Measurements from ENCODE around the gene SLC39A9. TPM values are rescaled to one million over a fixed set of nuclear protein-coding genes. Genes with fewer than 3 reads are reported as not detected.

Gene SLC39A9
- total and polyA plus RNA-seq, 5 experiments from 2014 or later, result 12.5 to 35.9 (median 17.1) TPM

DNA sequence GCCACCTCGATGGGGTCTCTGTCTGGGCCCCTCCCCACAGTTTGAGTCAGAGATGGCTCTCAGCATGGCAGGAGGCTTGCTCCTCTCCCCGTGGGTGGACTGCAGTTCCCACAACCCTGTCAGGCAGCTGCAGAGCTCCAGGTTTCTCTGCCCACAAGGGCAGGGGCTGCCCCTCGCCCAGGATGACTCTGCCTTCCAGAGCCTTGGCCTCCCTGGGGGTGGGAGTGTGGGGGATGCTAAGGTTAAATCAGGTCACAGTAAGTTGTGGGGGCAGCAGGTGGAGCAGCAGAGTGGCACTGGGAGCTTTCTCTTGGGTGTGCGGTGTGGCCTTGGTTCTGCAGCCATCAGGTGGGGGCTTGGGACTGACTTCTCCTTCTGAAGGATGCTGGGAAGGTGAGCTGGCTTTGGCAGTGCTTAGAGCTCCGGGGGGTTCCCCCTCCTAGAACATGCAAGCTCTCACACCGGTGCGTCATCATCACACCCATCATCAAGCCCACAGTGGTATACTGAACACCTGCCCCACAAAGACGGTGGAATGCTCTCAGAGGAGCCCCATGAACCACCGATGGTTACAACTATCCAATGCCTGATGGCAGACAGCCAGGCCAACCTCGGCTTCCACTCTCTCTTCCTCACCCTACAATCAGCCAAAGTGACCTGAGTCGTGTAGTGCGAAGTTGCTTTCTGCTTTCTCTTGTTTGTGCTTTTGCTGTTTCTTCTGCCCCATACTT, 40.1 kb upstream of the SLC39A9 start:
- Mint-ChIP-seq H3K9me3 (no peaks in the 10 kb centered on the region), H3K4me1 (peaks cover 8 to 17% (median 13%) of the 10 kb centered on the region in 4 donors), H3K27ac (peak overlapping the region in 1 of 10 donors; percentile 53), H3K27me3 (peaks cover 0 to 19% (median 10%) of the 10 kb centered on the region in 5 donors), H3K4me3 (no peak overlapping the region), H3K36me3 (no peaks in the 10 kb centered on the region)
- ATAC-seq, result no peak
- DNase-seq, result no peak
- POLR2A ChIA-PET, result no interaction called here

DNA sequence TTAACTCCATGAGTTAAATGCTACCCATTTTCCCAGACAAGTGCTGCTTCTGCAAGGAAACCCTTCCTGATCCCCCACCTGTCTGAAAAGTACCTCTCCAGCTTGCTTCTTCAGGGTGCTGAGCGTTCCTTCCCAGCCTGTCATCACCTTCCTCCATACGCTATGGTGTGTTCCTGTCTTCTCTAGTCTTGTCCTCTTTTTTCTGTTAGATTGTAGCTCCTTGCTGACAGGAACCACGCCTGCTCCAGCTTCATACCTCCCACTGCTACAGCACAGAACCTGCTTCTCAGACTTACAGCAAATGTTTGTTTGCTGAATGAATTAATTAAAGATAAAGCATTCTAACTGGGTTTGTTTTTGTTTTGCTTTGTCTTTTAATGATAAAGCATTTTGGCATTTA, 39.5 kb upstream of the SLC39A9 start:
- ATAC-seq (no peak), DNase-seq (no peak)
- H3K4me3 Mint-ChIP-seq, result no peak overlapping the region
- peak overlapping the region in 1 of 10 donors; percentile 53 for H3K27ac Mint-ChIP-seq
- peaks cover 0 to 19% (median 10%) of the 10 kb centered on the region in 5 donors for H3K27me3 Mint-ChIP-seq
- no peaks in the 10 kb centered on the region for H3K36me3 Mint-ChIP-seq
- H3K9me3 Mint-ChIP-seq, result no peaks in the 10 kb centered on the region
- POLR2A ChIA-PET, result no interaction called here
- peaks cover 8 to 17% (median 11%) of the 10 kb centered on the region in 4 donors for H3K4me1 Mint-ChIP-seq

DNA sequence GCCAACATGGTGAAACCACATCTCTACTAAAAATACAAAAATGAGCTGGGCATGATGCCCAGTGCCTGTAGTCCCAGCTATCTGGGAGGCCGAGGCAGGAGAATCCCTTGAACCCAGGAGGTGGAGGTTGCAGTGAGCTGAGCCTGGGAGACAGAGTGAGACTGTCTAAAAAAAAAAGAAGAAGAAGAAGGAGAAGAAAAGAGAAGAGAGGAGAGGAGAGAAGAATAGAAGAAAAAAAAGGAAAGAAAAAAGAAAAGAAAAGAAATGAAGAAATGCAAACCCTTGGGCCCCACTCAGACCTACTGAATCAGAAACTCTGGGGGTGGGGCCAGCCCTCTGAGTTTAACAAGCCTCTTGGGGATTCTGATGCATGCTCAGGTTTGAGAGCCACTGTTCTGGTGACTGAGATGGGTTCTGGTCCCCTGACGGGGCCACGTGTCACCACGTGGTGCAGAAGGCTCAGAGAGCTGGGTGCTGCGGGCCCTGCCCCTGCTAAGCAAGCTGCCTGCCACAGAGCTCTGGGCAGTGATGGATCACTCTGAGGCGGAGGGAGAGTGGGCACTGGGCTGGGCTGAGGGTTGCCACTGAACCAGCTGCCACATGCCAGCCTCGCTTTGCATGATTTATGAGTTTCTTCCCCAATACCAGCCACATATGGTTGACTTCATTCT, 37.9 kb upstream of the SLC39A9 start:
- POLR2A ChIA-PET, result interaction anchor here (0.6 kb wide), 1 partner anchor 27 kb away, joined by 7 read pairs; no protein-coding TSS in a partner anchor
- Mint-ChIP-seq H3K4me3 (no peak overlapping the region), H3K9me3 (no peaks in the 10 kb centered on the region), H3K27ac (peak overlapping the region in 1 of 10 donors; percentile 41), H3K36me3 (no peaks in the 10 kb centered on the region), H3K4me1 (peaks cover 0 to 2% (median under 1%) of the 10 kb centered on the region in 4 donors), H3K27me3 (peaks cover 0 to 19% (median 9%) of the 10 kb centered on the region in 5 donors)
- DNase-seq (no peak), ATAC-seq (no peak)

DNA sequence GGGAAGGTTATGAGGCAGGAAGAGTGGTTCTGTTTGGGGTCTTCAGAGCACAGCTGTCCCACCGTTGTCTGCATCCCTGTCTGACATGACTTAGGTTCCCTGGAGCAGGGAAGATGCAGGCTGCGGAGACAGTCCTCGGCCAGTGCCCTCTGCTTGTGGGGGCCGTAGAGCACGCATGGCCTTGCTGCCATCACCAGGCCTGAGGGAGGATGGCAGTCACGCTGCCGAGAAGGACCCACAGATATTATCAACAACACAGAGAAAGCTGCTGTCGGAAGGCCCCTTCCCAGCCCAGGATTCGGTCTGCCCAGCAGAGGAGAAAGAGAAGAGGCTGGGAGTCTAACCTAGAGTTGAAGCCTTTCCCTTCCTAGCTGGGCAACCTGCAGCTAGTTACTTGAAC, 35.4 kb upstream of the SLC39A9 start:
- DNase-seq, result no peak
- no peak overlapping the region for H3K27ac Mint-ChIP-seq
- POLR2A ChIA-PET, result no interaction called here
- ATAC-seq, result no peak
- H3K9me3 Mint-ChIP-seq, result no peaks in the 10 kb centered on the region
- H3K36me3 Mint-ChIP-seq, result no peaks in the 10 kb centered on the region
- peaks cover 0 to 2% (median 0%) of the 10 kb centered on the region in 4 donors for H3K4me1 Mint-ChIP-seq
- H3K4me3 Mint-ChIP-seq, result no peak overlapping the region
- peaks cover 0 to 19% (median 6%) of the 10 kb centered on the region in 5 donors for H3K27me3 Mint-ChIP-seq

DNA sequence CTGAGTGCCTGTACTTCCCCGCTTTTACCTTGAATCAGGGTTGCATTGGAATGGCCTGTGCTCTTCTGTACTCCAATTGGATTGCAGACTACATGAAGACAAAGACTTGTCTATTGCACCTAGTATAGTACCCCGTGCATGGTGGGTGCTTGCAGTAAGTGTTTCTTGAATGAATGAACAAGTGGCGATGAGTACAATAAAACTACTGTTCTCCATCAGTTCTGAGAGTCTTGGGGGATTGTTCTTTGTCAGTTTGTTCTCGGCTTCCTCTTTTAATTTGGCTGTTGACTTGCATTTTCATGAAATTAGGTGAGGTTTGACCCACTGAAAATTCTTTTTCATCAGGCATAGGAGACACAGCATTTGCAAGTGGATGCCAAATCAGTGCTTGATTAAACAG, 34.5 kb upstream of the SLC39A9 start:
- DNase-seq, result no peak
- Mint-ChIP-seq H3K4me1 (peaks cover 0 to 1% (median 0%) of the 10 kb centered on the region in 4 donors), H3K27me3 (peaks cover 0 to 13% (median 3%) of the 10 kb centered on the region in 5 donors), H3K4me3 (no peak overlapping the region), H3K36me3 (no peaks in the 10 kb centered on the region), H3K27ac (no peak overlapping the region), H3K9me3 (no peaks in the 10 kb centered on the region)
- ATAC-seq, result no peak
- POLR2A ChIA-PET, result no interaction called here

DNA sequence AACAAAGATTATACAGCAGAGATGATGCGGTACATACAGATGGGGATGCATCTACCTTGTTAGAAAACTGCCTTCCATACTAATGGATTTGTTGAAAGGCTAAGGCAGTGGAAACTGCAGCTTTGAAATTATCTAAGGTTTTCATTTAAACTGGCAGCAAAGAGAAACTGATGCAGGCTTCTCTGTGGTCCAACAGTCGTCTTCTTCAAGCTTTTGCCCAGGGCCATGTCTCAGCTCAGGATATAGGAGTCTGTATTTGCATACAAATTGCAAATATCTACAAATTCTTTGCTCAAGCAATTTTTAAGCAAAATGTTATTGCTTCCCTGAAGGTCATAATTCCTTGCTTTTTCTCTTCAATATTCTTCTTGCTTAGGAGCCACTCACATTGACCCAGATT, 34.1 kb upstream of the SLC39A9 start:
- H3K27me3 Mint-ChIP-seq, result peaks cover 0 to 9% (median 0%) of the 10 kb centered on the region in 5 donors
- no peaks in the 10 kb centered on the region for H3K36me3 Mint-ChIP-seq
- no peak overlapping the region for H3K27ac Mint-ChIP-seq
- no peaks in the 10 kb centered on the region for H3K4me1 Mint-ChIP-seq
- no peak for DNase-seq
- no peaks in the 10 kb centered on the region for H3K9me3 Mint-ChIP-seq
- ATAC-seq, result no peak
- POLR2A ChIA-PET, result no interaction called here
- H3K4me3 Mint-ChIP-seq, result no peak overlapping the region

DNA sequence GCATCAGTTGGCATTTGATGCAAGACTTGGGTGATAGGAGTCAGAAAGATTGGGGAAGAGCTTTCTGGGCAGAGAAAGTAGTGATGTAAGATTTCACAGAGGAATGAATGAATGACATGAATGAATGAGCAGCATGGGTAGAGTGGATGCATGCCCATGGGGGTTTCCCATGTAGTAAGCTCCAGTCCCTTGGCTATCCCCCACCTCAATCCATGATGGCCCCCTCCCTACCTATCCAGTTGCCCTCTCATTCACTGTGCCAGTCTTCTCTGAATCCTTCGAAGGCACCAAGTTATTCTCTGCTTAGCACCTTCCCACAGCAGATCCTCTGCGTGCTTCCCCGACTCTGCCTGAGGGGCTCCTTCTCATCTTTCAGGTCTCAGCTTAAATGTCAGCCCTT, 32.4 kb upstream of the SLC39A9 start:
- POLR2A ChIA-PET, result no interaction called here
- no peak overlapping the region for H3K4me3 Mint-ChIP-seq
- H3K36me3 Mint-ChIP-seq, result no peaks in the 10 kb centered on the region
- no peak for DNase-seq
- ATAC-seq, result no peak
- H3K4me1 Mint-ChIP-seq, result no peaks in the 10 kb centered on the region
- no peaks in the 10 kb centered on the region for H3K9me3 Mint-ChIP-seq
- peaks cover 0 to 2% (median 0%) of the 10 kb centered on the region in 5 donors for H3K27me3 Mint-ChIP-seq
- H3K27ac Mint-ChIP-seq, result no peak overlapping the region

DNA sequence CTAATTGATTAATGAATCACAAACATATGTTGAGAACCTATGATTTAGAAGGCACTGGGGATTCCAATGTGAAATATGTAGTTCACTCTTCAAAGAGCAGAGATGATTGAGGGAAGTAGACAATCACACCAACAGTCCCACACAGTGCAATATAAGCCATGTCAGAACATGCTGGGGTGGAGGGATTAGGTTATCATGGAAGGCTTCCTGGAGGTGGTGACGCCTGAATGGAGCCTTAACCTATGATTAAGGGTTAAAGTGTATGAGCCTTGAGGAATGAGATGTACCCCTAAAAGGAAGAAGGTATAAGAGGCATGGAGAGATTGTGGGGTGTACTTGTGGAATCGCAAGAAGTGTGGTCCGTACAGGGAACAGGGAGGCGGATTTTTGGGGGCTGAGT, 31.7 kb upstream of the SLC39A9 start:
- POLR2A ChIA-PET, result no interaction called here
- no peaks in the 10 kb centered on the region for H3K27me3 Mint-ChIP-seq
- H3K36me3 Mint-ChIP-seq, result no peaks in the 10 kb centered on the region
- H3K27ac Mint-ChIP-seq, result no peak overlapping the region
- H3K4me1 Mint-ChIP-seq, result no peaks in the 10 kb centered on the region
- H3K4me3 Mint-ChIP-seq, result no peak overlapping the region
- no peak for ATAC-seq
- DNase-seq, result no peak
- no peaks in the 10 kb centered on the region for H3K9me3 Mint-ChIP-seq

DNA sequence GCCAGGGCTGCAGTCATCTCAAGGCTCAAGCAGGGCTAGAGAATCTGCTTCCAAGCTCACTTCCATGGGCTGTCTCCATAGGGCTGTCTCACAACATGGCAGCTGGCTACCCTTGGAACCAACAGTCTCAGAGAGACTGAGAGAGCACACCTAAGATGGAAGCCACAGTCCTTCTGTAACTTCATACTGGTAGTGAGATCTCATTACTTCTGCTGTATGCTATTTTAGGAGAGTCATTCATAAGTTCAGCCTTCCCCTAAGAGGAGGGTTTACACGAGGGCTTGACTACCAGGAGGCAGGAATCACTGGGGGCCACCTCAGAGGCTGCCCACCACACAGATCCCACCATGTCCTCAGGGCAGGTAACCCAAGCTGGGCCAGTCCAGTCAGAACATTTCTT, 30.1 kb upstream of the SLC39A9 start:
- Mint-ChIP-seq H3K27me3 (no peaks in the 10 kb centered on the region), H3K9me3 (no peaks in the 10 kb centered on the region), H3K36me3 (peaks cover 0 to 6% (median 3%) of the 10 kb centered on the region in 3 donors), H3K4me3 (no peak overlapping the region), H3K27ac (no peak overlapping the region), H3K4me1 (no peaks in the 10 kb centered on the region)
- no peak for ATAC-seq
- DNase-seq, result no peak
- POLR2A ChIA-PET, result no interaction called here

DNA sequence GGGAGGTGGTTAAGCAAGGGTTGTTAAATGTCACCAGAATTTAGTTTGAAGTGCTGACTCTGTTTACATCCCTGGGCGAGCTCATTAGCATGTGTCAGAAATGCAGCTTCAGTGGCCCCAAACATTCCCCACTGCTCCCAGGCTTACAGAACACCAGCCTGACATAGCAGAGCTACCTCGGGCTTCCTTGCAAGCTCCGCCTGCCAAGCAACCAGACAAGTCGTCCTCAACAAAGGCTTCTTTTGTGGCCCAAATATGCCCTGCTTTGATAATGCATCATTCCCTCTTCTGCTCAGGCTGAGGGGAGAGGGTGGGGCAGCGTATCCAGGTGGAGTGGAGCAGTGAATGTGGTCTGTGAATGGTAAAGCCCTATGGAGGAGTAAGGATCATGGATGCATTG, 28.4 kb upstream of the SLC39A9 start:
- peaks cover 0 to 1% (median 0%) of the 10 kb centered on the region in 9 donors for H3K9me3 Mint-ChIP-seq
- no peaks in the 10 kb centered on the region for H3K27me3 Mint-ChIP-seq
- H3K4me3 Mint-ChIP-seq, result no peak overlapping the region
- H3K4me1 Mint-ChIP-seq, result peaks cover 0 to 4% (median 0%) of the 10 kb centered on the region in 4 donors
- DNase-seq (no peak), ATAC-seq (no peak)
- H3K36me3 Mint-ChIP-seq, result peaks cover 0 to 12% (median 6%) of the 10 kb centered on the region in 3 donors
- H3K27ac Mint-ChIP-seq, result no peak overlapping the region
- POLR2A ChIA-PET, result no interaction called here

DNA sequence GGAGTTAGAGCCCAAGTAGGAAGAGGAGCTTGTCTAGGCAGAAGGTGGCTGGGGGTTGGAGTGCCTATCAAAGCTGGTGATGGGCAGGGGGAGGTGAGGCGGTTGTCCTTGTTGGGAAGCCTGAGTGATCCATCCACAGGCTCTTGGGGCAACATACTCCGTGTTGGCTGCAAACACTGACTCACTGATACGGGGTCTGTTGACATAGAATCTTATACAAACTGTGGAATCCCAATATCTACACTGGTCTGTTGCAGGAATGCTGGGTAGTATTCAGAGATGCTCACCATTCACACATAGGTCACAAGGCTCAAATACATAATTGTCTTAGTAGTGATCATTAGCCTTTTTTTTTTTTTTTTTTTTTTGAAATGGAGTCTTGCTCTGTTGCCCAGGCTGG, 26.3 kb upstream of the SLC39A9 start:
- Mint-ChIP-seq H3K4me3 (no peak overlapping the region), H3K36me3 (peaks cover 7 to 30% (median 26%) of the 10 kb centered on the region in 3 donors), H3K9me3 (peaks cover 0 to 14% (median 0%) of the 10 kb centered on the region in 9 donors), H3K4me1 (peaks cover 0 to 4% (median 0%) of the 10 kb centered on the region in 4 donors), H3K27ac (peak overlapping the region in 1 of 10 donors; percentile 21), H3K27me3 (no peaks in the 10 kb centered on the region)
- DNase-seq, result no peak
- ATAC-seq, result no peak
- POLR2A ChIA-PET, result interaction anchor here (0.7 kb wide), 1 partner anchor 25 kb away, joined by 3 read pairs; no protein-coding TSS in a partner anchor

DNA sequence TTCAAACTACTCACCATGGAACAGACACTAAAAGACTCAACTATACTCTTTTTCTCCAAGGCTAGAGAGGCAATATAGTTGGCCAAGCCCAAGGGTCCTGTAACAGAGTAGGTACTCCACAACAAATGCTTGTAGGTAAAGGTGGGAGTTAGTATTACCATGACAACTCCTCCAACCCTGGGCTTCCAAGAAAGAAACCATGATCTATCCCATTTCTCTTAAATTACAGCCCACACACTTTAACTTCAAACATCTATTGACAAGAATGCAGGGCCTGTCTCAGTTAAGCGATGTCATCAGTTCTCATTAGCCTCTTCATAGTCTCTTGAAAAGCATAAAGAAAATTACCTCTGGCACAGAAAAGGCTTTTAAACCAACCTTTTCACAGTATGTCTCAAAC, 25.4 kb upstream of the SLC39A9 start:
- POLR2A ChIA-PET, result interaction anchor here (0.7 kb wide), 1 partner anchor 24 kb away, joined by 3 read pairs; no protein-coding TSS in a partner anchor
- peak overlapping the region in 2 of 10 donors; percentile 1 to 35 for H3K27ac Mint-ChIP-seq
- ATAC-seq (no peak), DNase-seq (no peak)
- peaks cover 0 to 14% (median 0%) of the 10 kb centered on the region in 9 donors for H3K9me3 Mint-ChIP-seq
- H3K27me3 Mint-ChIP-seq, result no peaks in the 10 kb centered on the region
- H3K36me3 Mint-ChIP-seq, result peaks cover 7 to 36% (median 29%) of the 10 kb centered on the region in 3 donors
- H3K4me1 Mint-ChIP-seq, result peaks cover 0 to 4% (median under 1%) of the 10 kb centered on the region in 4 donors
- no peak overlapping the region for H3K4me3 Mint-ChIP-seq

DNA sequence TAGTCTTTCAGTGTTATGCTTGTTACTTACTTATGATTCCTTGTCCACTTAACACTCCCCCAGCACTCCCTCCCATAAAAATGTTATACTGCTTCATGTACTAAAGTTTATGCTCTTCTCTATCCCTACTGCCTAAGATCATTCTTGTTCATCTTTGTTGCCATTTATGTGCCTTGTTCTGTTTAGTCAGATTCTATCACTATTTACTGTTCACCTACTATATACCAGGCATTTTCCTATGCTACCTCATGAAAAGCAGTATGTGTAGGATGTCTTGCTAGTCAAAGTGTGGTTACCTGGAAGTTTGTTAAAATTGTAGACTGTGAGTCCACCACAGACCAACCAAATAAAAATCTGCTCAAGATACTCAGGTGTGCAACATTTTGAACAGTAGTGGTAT, 24.3 kb upstream of the SLC39A9 start:
- H3K27ac Mint-ChIP-seq, result peak overlapping the region in 2 of 10 donors; percentile 4 to 6
- peaks cover 0 to 14% (median 0%) of the 10 kb centered on the region in 9 donors for H3K9me3 Mint-ChIP-seq
- H3K4me1 Mint-ChIP-seq, result peaks cover 0 to 4% (median under 1%) of the 10 kb centered on the region in 4 donors
- DNase-seq (no peak), ATAC-seq (no peak)
- H3K36me3 Mint-ChIP-seq, result peaks cover 7 to 45% (median 30%) of the 10 kb centered on the region in 3 donors
- H3K4me3 Mint-ChIP-seq, result no peak overlapping the region
- POLR2A ChIA-PET, result no interaction called here
- H3K27me3 Mint-ChIP-seq, result no peaks in the 10 kb centered on the region

Measured in naive thymus-derived CD8-positive, alpha-beta T cell (primary cell).